ENCODE data around the gene KIAA1671. TPM values are rescaled to one million over a fixed set of nuclear protein-coding genes. Genes with fewer than 3 reads are reported as not detected.

Gene KIAA1671
- total and polyA plus RNA-seq, 10 donors, result 0.72 to 11.9 (median 8.2) TPM

DNA sequence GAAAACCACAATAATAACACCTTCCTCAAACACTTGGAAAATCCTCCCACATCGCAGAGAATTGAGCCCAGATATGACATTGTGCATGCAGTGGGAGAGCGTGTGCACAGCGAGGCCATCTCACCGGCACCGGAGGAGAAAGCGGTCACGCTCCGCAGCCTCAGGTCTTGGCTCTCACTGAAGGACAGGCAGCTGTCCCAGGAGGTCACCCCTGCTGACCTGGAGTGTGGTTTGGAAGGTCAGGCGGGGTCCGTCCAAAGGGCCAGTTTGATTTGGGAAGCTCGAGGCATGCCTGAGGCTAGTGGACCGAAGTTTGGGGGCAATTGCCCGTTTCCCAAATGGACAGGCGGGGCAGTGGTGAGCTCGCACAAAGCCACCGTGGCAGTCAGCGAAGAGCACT is 86.7 kb downstream of the KIAA1671 start:
- Histone ChIP-seq H3K27me3 (replicated peaks in 1 of 7) (no peaks in the 10 kb centered on the region), H3K9me3 (no peaks in the 10 kb centered on the region), H3K4me1 (no peaks in the 10 kb centered on the region), H3K4me3 (no peak overlapping the region), H3K36me3 (peaks cover 0 to 19% (median 0%) of the 10 kb centered on the region in 6 donors), H3K27ac (no peak overlapping the region)
- TF ChIP-seq POLR2A (IDR thresholded peaks at IDR 0.05) (no peak), POLR2AphosphoS5 (IDR thresholded peaks at IDR 0.05) (no peak)
- TF ChIP-seq, protein P1, sequence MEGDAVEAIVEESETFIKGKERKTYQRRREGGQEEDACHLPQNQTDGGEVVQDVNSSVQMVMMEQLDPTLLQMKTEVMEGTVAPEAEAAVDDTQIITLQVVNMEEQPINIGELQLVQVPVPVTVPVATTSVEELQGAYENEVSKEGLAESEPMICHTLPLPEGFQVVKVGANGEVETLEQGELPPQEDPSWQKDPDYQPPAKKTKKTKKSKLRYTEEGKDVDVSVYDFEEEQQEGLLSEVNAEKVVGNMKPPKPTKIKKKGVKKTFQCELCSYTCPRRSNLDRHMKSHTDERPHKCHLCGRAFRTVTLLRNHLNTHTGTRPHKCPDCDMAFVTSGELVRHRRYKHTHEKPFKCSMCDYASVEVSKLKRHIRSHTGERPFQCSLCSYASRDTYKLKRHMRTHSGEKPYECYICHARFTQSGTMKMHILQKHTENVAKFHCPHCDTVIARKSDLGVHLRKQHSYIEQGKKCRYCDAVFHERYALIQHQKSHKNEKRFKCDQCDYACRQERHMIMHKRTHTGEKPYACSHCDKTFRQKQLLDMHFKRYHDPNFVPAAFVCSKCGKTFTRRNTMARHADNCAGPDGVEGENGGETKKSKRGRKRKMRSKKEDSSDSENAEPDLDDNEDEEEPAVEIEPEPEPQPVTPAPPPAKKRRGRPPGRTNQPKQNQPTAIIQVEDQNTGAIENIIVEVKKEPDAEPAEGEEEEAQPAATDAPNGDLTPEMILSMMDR (IDR thresholded peaks at IDR 0.05 in 8 of 11, conservative IDR thresholded peaks at IDR 0.05 in 3 of 11), result no peak
- intact Hi-C loops (cut with DNase I; ENCODE audit: low total_unique reads), result no loop called here
- DNase-seq, result no peak
- WGBS, 5 donors, result 91 to 96% (median 94%) methylated on average over 17 of the region's 17 CpGs

DNA sequence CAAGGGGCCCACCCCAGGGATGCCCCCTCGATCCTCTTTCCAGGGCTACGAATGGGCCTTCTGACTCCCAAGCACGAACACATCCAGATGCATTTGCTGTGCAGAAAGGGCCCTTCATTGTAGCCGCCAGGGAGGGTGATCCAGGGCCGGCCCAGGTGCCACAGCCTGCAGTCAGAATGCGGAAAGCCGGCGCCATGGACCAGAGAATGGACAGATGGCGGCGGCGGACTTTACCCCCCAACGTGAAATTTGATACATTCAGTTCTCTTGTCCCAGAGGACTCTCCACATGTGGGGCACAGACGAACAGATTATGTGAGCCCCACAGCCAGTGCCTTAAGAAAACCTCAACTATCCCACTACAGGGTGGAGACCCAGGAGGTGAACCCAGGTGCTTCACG is 87.2 kb downstream of the KIAA1671 start:
- intact Hi-C loops (cut with DNase I; ENCODE audit: low total_unique reads), result no loop called here
- no peak for DNase-seq
- H3K4me1 ChIP-seq, result no peaks in the 10 kb centered on the region
- no peaks in the 10 kb centered on the region for H3K27me3 ChIP-seq (replicated peaks in 1 of 7)
- 92 to 98% (median 93%) methylated on average over 13 to 14 of the region's 14 CpGs for WGBS, 5 donors
- no peaks in the 10 kb centered on the region for H3K9me3 ChIP-seq
- H3K27ac ChIP-seq, result no peak overlapping the region
- peaks cover 0 to 19% (median 0%) of the 10 kb centered on the region in 6 donors for H3K36me3 ChIP-seq
- no peak overlapping the region for H3K4me3 ChIP-seq
- TF ChIP-seq, protein P1 (IDR thresholded peaks at IDR 0.05 in 8 of 11, conservative IDR thresholded peaks at IDR 0.05 in 3 of 11), result no peak
- no peak for TF ChIP-seq POLR2AphosphoS5 (IDR thresholded peaks at IDR 0.05)
- TF ChIP-seq POLR2A (IDR thresholded peaks at IDR 0.05), result no peak

DNA sequence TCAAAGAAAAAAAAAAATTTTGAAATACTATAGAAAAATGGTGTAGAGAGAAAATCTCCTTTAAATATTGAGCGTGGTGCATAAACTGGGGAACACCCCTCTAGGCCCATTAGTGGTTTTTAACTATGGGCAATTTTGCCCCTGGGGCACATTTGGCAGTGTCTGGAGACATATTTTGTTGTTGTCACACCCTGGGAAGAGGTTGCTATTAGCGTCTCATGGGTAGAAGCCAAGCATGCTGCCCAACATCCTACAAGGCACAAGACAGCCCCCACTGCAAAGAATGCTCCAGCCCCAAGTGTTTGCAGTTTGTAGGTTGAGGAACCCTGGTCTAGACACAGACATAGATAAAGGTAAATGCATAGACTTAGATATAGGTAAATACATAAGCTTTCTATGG is 92.6 kb downstream of the KIAA1671 start:
- peaks cover 0 to 19% (median 10%) of the 10 kb centered on the region in 6 donors for H3K4me1 ChIP-seq
- no peak for DNase-seq
- H3K27ac ChIP-seq, result no peak overlapping the region
- no peaks in the 10 kb centered on the region for H3K27me3 ChIP-seq (replicated peaks in 1 of 7)
- intact Hi-C loops (cut with DNase I; ENCODE audit: low total_unique reads), result loop anchor here (5.0 kb wide), 1 partner anchor 93 kb away; the partner anchor contains the start of gene KIAA1671
- no peaks in the 10 kb centered on the region for H3K9me3 ChIP-seq
- TF ChIP-seq, protein P1 (IDR thresholded peaks at IDR 0.05 in 8 of 11, conservative IDR thresholded peaks at IDR 0.05 in 3 of 11), result no peak
- TF ChIP-seq POLR2AphosphoS5 (IDR thresholded peaks at IDR 0.05), result no peak
- TF ChIP-seq POLR2A (IDR thresholded peaks at IDR 0.05), result no peak
- WGBS, 5 donors, result 75 to 93% (median 83%) methylated on average over 2 of the region's 2 CpGs
- H3K36me3 ChIP-seq, result peaks cover 0 to 9% (median 0%) of the 10 kb centered on the region in 6 donors
- H3K4me3 ChIP-seq, result no peak overlapping the region

DNA sequence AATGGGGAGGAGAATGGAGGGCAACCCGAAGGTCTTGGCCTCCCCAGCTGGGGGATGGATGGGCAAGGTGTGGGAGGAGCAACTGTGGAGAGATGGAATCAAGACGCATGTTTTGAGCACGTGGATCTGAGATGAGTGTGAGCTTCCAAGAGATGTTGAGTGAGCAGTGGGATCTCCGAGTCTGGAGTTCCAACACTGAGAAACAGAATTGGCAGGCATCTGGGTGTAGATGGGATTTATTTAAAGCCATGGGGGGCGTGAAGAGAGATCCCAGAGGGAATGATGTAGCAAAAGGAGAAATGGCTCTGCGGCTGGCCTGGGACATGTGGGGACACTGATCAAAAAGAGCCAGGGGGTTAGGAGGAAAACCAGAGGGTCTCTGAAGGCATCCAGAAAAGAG is 95.6 kb downstream of the KIAA1671 start:
- intact Hi-C loops (cut with DNase I; ENCODE audit: low total_unique reads), result loop anchor here (5.0 kb wide), 1 partner anchor 96 kb away; the partner anchor contains the start of gene KIAA1671
- TF ChIP-seq POLR2A (IDR thresholded peaks at IDR 0.05) (no peak), POLR2AphosphoS5 (IDR thresholded peaks at IDR 0.05) (no peak)
- TF ChIP-seq, protein P1 (IDR thresholded peaks at IDR 0.05 in 8 of 11, conservative IDR thresholded peaks at IDR 0.05 in 3 of 11), result no peak
- Histone ChIP-seq H3K27ac (no peak overlapping the region), H3K9me3 (peaks cover 0 to 12% (median 8%) of the 10 kb centered on the region in 8 donors), H3K4me1 (peaks cover 5 to 42% (median 14%) of the 10 kb centered on the region in 6 donors), H3K27me3 (replicated peaks in 1 of 7) (no peaks in the 10 kb centered on the region), H3K4me3 (no peak overlapping the region), H3K36me3 (no peaks in the 10 kb centered on the region)
- WGBS, 5 donors, result 80 to 89% (median 85%) methylated on average over 6 of the region's 6 CpGs
- no peak for DNase-seq

Data from spleen (tissue), 11 donors.